ENCODE data around the gene BICRAL. TPM values are rescaled to one million over a fixed set of nuclear protein-coding genes. Genes with fewer than 3 reads are reported as not detected.

The BICRAL gene
- total RNA-seq, 4 donors from 2014 or later = 14.7 to 34.8 (median 21.5) TPM

DNA sequence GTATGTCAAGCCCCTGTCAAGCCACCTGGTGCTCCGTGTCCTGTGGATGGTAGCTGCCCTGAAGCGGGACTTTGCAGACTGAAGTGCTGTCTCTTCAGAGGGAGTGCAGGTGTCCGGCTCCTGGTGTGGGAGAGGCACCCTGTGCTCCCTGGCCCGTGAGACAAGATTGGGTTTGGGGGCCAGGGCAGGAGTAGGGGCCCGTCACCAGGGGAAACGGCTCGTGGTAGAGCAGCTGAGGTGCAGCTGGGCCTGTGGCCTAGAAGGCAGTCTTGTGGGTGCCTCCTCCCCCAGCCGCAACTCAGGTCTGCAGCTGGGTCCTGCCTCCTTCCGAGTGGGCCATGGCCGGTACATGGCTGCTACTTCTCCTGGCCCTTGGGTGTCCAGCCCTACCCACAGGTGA lies 133.9 kb downstream of the BICRAL start, which contains the start of gene PTCRA:
Gene PTCRA, plus strand, starts transcription at position 322 of the 400 bp plus-strand sequence. Its CDS starts 17 bp downstream, at position 339.
- in situ Hi-C loops (cut with MboI; ENCODE audit: low pct_ligation_motif_present in 1 of 4, low pct_unique_long_range_greater_than_20kb in 1 of 4, low sequenced_read_pairs in 3 of 4) = no loop called here
- no peaks in the 10 kb centered on the region for H3K9me3 ChIP-seq

DNA sequence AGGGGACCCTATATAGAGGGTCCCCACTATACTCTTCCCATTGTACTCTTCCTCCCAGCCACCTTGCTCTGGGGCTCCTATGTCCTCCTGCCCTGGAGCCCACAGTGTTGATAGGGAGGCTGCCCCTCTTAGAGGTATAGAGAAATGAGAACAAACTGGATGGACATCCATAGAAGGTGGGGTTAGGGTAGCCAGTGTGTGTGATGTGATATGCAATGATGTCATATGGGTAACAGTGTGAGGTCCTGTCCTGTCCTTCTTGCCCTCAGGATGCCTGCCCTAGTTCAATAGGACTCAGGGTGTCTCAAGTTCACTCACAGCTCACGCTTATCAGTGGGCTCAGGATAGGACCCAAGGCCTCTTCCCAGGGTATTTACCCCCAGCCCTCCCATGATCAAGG lies 134.4 kb downstream of the BICRAL start:
- Histone ChIP-seq H3K27me3 (peaks cover 18% of the 10 kb centered on the region), H3K36me3 (no peaks in the 10 kb centered on the region), H3K9me3 (no peaks in the 10 kb centered on the region), H3K4me3 (no peak overlapping the region), H3K4me1 (peaks cover 0 to 6% (median 4%) of the 10 kb centered on the region in 4 donors), H3K27ac (no peak overlapping the region)
- intact Hi-C loops (cut with DNase I; ENCODE audit: low total_unique reads) (no loop called here), in situ Hi-C loops (cut with MboI; ENCODE audit: low pct_ligation_motif_present in 1 of 4, low pct_unique_long_range_greater_than_20kb in 1 of 4, low sequenced_read_pairs in 3 of 4) (no loop called here)
- WGBS, 2 donors (ENCODE audit: low coverage in 1 of 2) = 88% methylated on average over 1 of the region's 1 CpG; no CpG with 5 or more reads in 1 of the 2 donors
- TF ChIP-seq, protein P1, sequence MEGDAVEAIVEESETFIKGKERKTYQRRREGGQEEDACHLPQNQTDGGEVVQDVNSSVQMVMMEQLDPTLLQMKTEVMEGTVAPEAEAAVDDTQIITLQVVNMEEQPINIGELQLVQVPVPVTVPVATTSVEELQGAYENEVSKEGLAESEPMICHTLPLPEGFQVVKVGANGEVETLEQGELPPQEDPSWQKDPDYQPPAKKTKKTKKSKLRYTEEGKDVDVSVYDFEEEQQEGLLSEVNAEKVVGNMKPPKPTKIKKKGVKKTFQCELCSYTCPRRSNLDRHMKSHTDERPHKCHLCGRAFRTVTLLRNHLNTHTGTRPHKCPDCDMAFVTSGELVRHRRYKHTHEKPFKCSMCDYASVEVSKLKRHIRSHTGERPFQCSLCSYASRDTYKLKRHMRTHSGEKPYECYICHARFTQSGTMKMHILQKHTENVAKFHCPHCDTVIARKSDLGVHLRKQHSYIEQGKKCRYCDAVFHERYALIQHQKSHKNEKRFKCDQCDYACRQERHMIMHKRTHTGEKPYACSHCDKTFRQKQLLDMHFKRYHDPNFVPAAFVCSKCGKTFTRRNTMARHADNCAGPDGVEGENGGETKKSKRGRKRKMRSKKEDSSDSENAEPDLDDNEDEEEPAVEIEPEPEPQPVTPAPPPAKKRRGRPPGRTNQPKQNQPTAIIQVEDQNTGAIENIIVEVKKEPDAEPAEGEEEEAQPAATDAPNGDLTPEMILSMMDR (IDR thresholded peaks at IDR 0.05) = no peak
- no peak for TF ChIP-seq POLR2AphosphoS5 (IDR thresholded peaks at IDR 0.05)
- TF ChIP-seq EP300 (IDR thresholded peaks at IDR 0.05; ENCODE audit: low read depth) = no peak
- no peak for TF ChIP-seq POLR2A (IDR thresholded peaks at IDR 0.05)
- DNase-seq = no peak

More for the DNA sequence above, 133.9 kb downstream of the BICRAL start, which contains the start of gene PTCRA:
- no peak within 1 kb of the TSS for H3K27ac ChIP-seq
- peaks cover 19% of the 10 kb centered on the region for H3K27me3 ChIP-seq
- H3K4me1 ChIP-seq = peaks cover 0 to 8% (median 4%) of the 10 kb centered on the region in 4 donors
- H3K36me3 ChIP-seq = no peaks in the 10 kb centered on the region
- WGBS, 2 donors (ENCODE audit: low coverage in 1 of 2) = 69% methylated on average over 10 of the region's 10 CpGs; no CpG with 5 or more reads in 1 of the 2 donors
- H3K4me3 ChIP-seq = no peak within 1 kb of the TSS
- intact Hi-C loops (cut with DNase I; ENCODE audit: low total_unique reads) = no loop called here
- DNase-seq = no peak
- TF ChIP-seq, protein P1 (IDR thresholded peaks at IDR 0.05) = no peak
- TF ChIP-seq POLR2A (IDR thresholded peaks at IDR 0.05) = no peak
- TF ChIP-seq POLR2AphosphoS5 (IDR thresholded peaks at IDR 0.05) = no peak
- no peak for TF ChIP-seq EP300 (IDR thresholded peaks at IDR 0.05; ENCODE audit: low read depth)

Other genes starting within 250 kb of the BICRAL start
- 10 to 100 TPM; 15.9 to 52.7 (median 49.4) TPM for gene UBR2, start 218.0 kb upstream of the BICRAL start, total RNA-seq
- gene PRPH2, start 59.5 kb upstream of the BICRAL start, total RNA-seq = 1 to 10 TPM in 1 of 4 donors, under 1 TPM in 2, not detected in 1; 0.27 to 1.1 (median 0.32) TPM
- 10 to 100 TPM in 3 of 4 donors, 1 to 10 TPM in 1; 5.2 to 43.3 (median 27.3) TPM for gene TBCC, start 35.9 kb upstream of the BICRAL start, total RNA-seq
- gene RPL7L1, start 97.6 kb downstream of the BICRAL start, total RNA-seq = 10 to 100 TPM; 27.3 to 57.1 (median 43.4) TPM
- gene PTCRA, start 134.0 kb downstream of the BICRAL start, total RNA-seq = not detected
- 10 to 100 TPM; 10.3 to 24.4 (median 21.0) TPM for gene CNPY3, start 147.4 kb downstream of the BICRAL start, total RNA-seq
- gene GNMT, start 178.7 kb downstream of the BICRAL start, total RNA-seq = under 1 TPM in 1 of 4 donors, not detected in 3; 0.68 TPM
- gene PEX6, start 197.1 kb downstream of the BICRAL start, total RNA-seq = 10 to 100 TPM; 17.2 to 50.0 (median 33.2) TPM
- gene PPP2R5D, start 202.5 kb downstream of the BICRAL start, total RNA-seq = 10 to 100 TPM; 38.0 to 87.5 (median 52.9) TPM
- gene MEA1, start 231.9 kb downstream of the BICRAL start, total RNA-seq = 10 to 100 TPM; 21.7 to 54.2 (median 37.3) TPM
- gene KLHDC3, start 232.2 kb downstream of the BICRAL start, total RNA-seq = 10 to 100 TPM; 54.6 to 67.3 (median 63.2) TPM
- 100 to 1,000 TPM in 1 of 4 donors, 10 to 100 TPM in 3; 32.2 to 200 (median 40.5) TPM for gene RRP36, start 239.6 kb downstream of the BICRAL start, total RNA-seq